NCI-H1436 (cell line): ENCODE results near the gene CDKAL1.
"Not testable (repeated sequence)": the region's sequence is repeated elsewhere in the genome, so short reads cannot be mapped to it uniquely, and the experiment has no call there.

Source experiments
- DNase-seq: peaks from one replicate; lab custom pipeline; 2025; lab: John Stamatoyannopoulos, UW

Gene CDKAL1

DNA sequence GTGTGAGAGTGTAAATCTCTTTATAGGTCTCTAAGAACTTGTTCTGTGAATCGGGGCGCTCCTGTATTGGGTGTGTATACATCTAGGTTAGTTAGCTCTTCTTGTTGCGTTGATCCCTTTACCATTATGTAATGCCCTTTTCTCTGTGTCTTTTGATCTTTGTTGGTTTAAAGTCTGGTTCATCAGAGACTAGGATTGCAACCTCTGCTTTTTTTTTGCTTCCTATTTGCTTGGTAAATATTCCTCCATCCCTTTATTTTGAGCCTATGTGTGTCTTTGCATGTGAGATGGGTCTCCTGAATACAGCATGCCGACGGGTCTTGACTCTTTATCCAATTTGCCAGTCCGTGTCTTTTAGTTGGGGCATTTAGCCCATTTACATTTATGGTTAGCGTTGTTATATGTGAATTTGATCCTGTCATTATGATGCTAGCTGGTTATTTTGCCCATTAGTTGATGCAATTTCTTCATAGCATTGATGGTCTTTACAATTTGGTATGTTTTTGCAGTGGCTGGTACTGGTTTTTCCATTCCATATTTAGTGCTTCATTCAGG is 60.1 kb downstream of the CDKAL1 start:
- DNase-seq = not testable (repeated sequence)

- DNase-seq = no peak
Measured at GRCh38 chr6:20599302-20600051, 65.2 kb downstream of the CDKAL1 start.

DNA sequence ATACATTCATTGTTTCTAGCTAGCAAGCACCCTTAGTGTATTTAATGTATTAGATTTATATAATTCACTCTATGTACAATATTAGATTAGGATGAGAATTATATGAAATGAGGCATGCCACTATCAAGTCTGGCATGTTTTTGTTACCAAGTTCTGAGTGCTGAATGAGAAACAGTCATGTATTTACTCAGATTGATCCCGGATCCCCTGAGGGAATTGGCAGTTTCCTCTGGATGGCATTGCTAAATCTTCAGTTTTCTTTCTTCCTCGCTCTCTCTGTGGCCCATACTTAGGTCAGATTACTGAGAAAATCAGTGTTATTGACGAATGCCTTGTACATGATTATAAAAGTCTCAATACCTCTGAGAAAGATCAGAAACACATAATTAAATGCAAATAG is 66.6 kb downstream of the CDKAL1 start:
- no peak for DNase-seq

GRCh38 chr6:20604159-20604558 is 69.9 kb downstream of the CDKAL1 start:
- DNase-seq = no peak

DNA sequence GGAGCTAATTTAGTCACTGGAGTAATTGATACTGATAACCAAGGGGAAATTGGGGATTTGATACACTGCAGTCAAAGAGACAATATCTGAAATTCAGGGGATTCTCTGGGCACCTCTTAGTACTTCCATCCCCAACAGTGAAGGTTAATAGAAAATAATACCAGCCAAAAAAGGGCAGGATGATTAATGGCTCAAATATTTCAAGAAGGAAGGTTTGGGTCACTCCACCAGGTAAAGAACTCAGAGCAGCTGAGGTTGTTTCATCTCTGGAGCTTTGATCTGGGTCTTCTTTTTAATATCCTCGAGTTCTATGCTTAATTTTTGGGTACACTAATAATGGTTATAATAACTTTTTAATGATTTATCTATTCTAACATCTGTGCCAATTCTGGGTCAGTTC is 70.8 kb downstream of the CDKAL1 start:
- no peak for DNase-seq

GRCh38 chr6:20605581-20605980 is 71.3 kb downstream of the CDKAL1 start:
- no peak for DNase-seq

- DNase-seq = no peak
Measured at GRCh38 chr6:20606831-20607230, 72.6 kb downstream of the CDKAL1 start.

DNA sequence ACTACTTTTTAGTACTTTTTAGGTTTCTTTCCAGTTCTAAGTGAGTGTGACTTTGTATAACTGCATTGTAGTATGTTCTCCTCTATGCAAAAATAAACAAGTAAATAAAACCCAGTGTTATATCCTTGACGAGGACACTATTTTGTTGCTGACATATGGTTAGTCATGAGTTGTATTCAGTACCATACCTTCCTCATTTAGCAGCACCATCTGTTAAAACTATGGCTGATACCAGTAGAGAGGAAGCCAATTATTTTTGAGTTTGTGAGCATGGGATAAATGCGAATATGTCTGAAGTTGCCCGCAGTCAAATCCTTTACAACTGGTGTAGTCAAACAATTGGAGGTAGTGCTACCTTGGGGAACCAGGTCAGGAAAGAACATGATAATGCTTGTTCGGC is 74.1 kb downstream of the CDKAL1 start:
- DNase-seq = no peak

DNA sequence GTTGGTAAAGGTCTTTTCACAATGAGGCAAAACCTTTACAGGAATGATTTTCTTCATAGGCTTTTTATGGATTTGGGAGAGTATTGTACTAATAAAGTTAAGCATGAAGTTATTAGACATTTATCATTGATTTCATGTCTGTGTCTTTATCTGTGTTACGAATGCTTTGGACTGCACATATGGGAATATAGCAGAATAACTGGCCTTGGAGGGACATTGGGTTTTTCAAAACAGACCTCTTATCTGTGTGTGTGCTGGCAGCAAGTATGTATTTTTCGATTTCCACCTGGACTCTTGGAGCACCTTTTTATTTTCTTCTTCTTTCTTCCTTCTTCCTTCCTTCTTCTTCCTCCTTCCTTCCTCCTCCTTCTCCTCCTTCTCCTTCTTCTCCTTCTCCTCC is 74.6 kb downstream of the CDKAL1 start:
- no peak for DNase-seq

DNA sequence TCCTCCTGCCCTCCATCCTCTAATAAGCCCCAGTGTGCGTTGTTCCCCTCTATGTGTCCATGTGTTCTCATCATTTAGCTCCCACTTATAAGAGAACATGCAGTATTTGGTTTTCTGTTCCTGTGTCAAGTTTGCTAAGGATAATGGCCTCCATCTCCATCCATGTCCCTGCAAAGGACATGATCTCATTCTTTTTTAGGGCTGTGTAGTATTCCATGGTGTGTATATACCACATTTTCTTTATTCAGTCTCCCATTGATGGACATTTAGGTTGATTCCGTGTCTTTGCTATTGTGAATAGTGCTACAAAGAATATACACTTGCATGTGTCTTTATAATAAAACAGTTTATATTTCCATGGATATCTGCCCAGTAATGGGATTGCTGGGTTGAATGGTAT is 75.7 kb downstream of the CDKAL1 start:
- DNase-seq = not testable (repeated sequence)

DNA sequence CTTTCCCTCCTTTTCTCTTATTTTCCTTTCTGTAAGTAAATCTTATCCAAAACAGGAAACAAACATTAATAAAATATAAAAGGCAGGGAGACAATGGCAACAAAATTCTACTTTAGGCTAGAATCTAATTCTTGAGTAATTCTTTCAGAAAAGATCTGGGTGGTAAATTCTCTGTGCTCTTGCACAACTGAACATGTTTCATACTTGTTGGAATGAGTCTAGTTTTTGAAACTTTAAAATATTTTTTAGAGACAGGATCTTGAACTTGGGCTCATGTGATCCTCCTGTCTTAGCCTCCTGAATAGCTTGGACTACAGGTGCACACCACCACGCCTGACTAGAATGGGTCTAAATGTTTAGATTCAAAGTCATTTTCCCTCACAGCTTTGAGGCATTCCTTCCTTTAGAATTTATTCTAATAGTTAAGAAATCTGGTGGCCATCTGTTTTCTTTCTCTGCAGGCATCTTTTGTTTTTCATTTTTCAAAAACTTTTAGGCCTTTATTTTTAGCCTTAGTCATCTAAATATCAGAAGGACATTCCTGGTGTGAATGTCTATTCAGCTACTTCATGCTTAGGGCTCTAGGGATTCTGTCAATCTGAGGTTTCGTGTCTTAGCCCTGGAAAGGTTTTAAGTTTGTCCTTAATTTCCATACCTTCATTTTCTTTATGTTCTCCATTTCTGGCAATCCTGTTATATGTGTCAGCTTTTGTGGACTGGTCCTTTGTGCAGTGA is 76.5 kb downstream of the CDKAL1 start:
- no peak for DNase-seq

DNA sequence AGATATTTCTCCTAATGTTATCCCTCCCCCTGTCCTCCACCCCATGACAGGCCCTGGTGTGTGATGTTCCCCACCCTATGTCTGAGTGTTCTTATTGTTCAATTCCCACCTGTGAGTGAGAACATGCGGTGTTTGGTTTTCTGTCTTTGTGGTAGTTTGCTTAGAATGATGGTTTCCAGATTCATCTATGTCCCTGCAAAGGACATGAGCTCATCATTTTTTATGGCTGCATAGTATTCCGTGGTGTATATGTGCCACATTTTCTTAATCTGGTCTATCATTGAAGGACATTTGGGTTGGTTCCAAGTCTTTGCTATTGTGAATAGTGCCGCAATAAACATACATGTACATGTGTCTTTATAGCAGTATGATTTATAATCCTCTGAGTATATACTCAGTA is 83.3 kb downstream of the CDKAL1 start:
- not testable (repeated sequence) for DNase-seq

- no peak for DNase-seq
Measured at GRCh38 chr6:20620043-20620442, 85.8 kb downstream of the CDKAL1 start.

GRCh38 chr6:20623761-20624160 is 89.5 kb downstream of the CDKAL1 start:
- no peak for DNase-seq

DNA sequence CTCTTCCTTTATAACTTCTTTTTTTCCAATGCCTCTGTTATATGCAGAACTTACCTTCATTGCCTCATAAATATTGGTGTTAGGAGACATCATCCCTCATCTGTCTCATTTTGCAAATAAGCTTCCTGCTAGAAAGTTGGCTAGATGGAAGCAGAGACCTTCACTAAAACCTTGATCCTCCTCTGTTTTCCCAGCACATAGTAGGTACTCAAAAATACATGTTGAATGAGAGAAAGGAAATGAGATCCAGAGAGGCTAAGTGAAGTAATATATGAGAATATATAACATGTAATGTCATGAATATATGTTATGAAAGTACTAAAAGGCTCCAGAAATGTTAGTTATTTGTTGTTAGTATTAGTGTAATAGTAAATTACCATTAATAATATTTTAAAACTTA is 91.9 kb downstream of the CDKAL1 start:
- DNase-seq = no peak

DNA sequence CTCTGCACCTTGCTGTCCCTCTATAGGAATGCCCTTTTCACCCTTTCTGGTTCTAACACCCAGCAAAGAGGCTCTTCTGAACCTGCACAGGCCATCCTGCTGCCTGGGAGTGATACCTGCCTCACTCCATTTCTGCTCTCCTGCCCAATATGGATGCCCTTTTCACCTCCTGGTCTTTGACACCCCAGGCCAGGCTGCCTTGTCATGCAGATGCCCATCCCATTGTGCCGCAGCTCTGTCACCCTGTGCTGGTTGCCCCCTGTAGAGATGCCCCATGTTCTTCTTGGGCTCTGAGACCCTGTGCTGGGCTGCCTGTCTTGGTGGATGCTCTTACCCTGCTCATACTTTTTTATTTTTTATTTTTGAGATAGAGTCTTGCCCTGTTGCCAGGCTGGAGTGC is 95.3 kb downstream of the CDKAL1 start:
- DNase-seq = no peak

DNA sequence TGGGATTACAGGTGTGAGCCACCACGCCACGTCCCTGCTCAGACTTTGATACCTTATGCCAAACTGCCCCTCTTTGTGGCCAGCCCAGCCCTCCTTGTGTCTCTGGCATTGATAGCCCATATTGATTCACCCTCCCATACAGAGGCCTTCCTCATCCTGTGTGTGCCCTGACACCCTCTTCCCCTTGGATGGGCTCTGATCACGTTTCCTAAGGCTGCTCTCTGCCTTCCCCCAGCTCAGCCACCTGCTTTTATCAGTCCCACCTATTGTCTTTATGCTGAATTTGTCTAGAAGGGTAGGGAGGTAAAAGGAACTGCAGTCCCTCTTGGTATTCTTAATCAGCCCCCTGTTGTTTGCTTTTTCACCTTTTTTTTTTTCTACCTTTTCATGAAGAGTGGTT is 95.9 kb downstream of the CDKAL1 start:
- DNase-seq = no peak

- peak; percentile 43 for DNase-seq
Measured at GRCh38 chr6:20630617-20631548, 96.6 kb downstream of the CDKAL1 start.

DNA sequence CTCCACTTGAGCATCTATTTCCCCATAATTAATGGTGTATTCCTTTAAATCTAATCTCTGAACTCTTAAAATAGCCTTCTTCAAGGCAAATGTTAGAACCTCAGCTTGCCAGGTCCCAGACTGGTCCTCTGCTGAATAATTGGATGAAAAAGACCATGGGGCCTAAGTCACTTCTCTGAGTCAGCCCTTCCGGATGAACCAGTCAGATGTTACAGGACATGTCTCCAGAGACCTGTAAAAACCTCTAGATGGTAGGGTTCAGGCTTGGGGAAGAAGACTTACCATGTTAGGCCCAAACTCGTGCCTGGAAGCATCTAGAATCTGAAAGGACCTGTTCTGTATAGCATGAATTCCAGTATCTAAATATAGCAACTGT is 97.3 kb downstream of the CDKAL1 start:
- DNase-seq = no peak

- DNase-seq = peak; percentile 26
Measured at GRCh38 chr6:20632696-20633095, 98.4 kb downstream of the CDKAL1 start.

DNA sequence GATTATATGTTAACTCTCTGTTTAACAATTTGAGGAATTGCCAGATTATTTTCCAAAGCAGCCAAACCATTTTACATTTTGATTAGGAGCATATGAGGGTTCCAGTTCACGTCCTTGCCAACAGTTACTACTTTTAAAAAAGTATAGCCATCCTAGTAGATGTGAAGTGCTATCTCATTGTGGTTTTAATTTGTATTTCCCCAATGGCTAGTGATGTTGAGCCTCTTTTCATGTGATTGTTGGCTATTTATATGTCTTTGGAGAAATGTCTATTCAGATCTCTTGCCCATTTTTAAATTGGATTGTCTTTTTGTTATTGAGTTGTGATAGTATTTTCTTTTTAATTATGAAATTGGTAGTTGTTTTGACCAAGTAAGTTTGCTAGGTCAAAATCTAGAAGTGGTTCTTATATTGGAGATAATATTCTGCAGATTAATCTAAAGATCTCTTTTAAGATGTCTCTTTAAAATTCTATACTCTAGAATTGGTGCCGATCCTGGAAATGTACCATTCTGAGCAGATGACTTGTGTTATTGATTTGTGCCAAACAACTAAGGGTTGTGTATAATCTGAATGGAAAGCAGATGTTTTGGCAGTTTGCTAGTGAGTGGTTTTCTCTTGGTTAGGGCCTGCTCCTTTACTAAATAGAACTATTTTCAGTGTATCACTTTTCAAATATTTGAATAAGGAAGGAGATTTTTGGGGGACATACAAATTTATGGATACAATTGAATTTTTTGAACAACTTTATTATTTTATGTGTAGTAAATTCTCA is 99.5 kb downstream of the CDKAL1 start:
- no peak for DNase-seq

- DNase-seq = no peak
Measured at GRCh38 chr6:20639161-20639560, 104.9 kb downstream of the CDKAL1 start.
